Psoas muscle (tissue), 8 donors: ENCODE data around the gene DGCR2. TPM values are rescaled to one million over a fixed set of nuclear protein-coding genes. Genes with fewer than 3 reads are reported as not detected.
"Not testable (repeated sequence)": the region's sequence is repeated elsewhere in the genome, so short reads cannot be mapped to it uniquely, and the experiment has no call there.

ENCODE experiments used
- ATAC-seq, 4 donors: fragments of 200-7000 bp; cut with Tn5 transposase; one replicate each; pipeline ENCODE4 v1.9.1; 2020; ENCODE audit warnings: moderate library complexity in 3 of 4, mild to moderate bottlenecking in 2 of 4
- DNase-seq, 2 donors: peaks; one replicate each; pipeline ENCODE4 v3.0.0-alpha.2; 2020
- H3K27ac ChIP-seq: fragments of 200-600 bp; one replicate; pipeline ENCODE4 v1.8.0; 2022
- H3K27me3 ChIP-seq, 3 donors: fragments of 200-600 bp in 1 of 3; one replicate each; pipeline versions ENCODE4 v1.6.1 to v1.8.0; 2013 to 2022; ENCODE audit warnings: low read length in 2 of 3, mild to moderate bottlenecking in 2 of 3, moderate library complexity in 1 of 3; ENCODE audit not compliant: insufficient read depth in 3 of 3
- H3K36me3 ChIP-seq, 2 donors: fragments of 200-600 bp in 1 of 2; one replicate each; pipeline versions ENCODE4 v1.6.1 to v1.8.0; 2013 to 2022; ENCODE audit warnings: low read depth in 1 of 2, mild to moderate bottlenecking in 1 of 2, moderate library complexity in 1 of 2; ENCODE audit not compliant: insufficient read depth in 1 of 2
- H3K4me1 ChIP-seq: fragments of 200-600 bp; one replicate; pipeline ENCODE4 v1.8.0; 2022
- H3K4me3 ChIP-seq: fragments of 200-600 bp; one replicate; pipeline ENCODE4 v1.8.0; 2022; ENCODE audit warnings: mild to moderate bottlenecking
- H3K9me3 ChIP-seq: fragments of 200-600 bp; one replicate; pipeline ENCODE4 v1.8.0; 2022
- WGBS, 3 donors: extraction: QIAGEN DNeasy Blood & Tissue Kit; methylation state at CpG; one replicate each; pipeline versions ENCODE4 v1.1.6 to v1.1.7; 2013; 5-methylcytosine and 5-hydroxymethylcytosine counted together
- intact Hi-C, 2 donors: fragments of 100-400 bp; cut with DNase I; formaldehyde crosslinking; loops; one replicate each; pipeline versions ENCODE4 v1.11.0 to v1.14.2; 2022
- polyA plus RNA-seq, 3 donors: library from polyadenylated mRNA; stranded (reverse); fragments of 200-250 nt; gene quantifications; one replicate each; pipeline ENCODE4 v1.2.3, GENCODE V29; 2013
- total RNA-seq, 4 donors: library from RNA; stranded (reverse); fragmentation: NEBNext Ultra II Directional in 2 of 4; extraction: Animal tissue kit (Norgen Biotek cat#: 25700) in 2 of 4; gene quantifications; one replicate each; pipeline versions ENCODE4 v1.2.1 to v1.2.4, GENCODE V29; 2021 to 2023
- TF ChIP-seq, protein P1 (sequence below): fragments of 200-600 bp; IDR thresholded peaks from one replicate; pipeline ENCODE4 v1.8.0; 2022; ENCODE audit warnings: antibody characterized with exemption
- donor health status: healthy with polysubstance abuse.
- donor health status: DM: no; HTN: no; CAD: no; lungs with moderate emphysema.
- donor health status: Bipolar disorder and iron deficiency.
- donor health status: healthy.
- donor health status: DM: yes; HTN: yes; CAD: no.
- donor health status: DM: no; HTN: no; CAD: no.
- donor health status: DM: no; HTN: no; CAD: no.
- donor health status: DM: yes; HTN: yes; CAD: no.

Gene DGCR2
- total and polyA plus RNA-seq, 7 donors, result 13.1 to 27.6 (median 24.5) TPM

- WGBS, 3 donors, result 84 to 93% (median 89%) methylated on average over 17 of the region's 17 CpGs
- intact Hi-C loops, result no loop called here
- Histone ChIP-seq H3K9me3 (no peaks in the 10 kb centered on the region), H3K4me1 (no peaks in the 10 kb centered on the region), H3K36me3 (peaks cover 3 to 57% of the 10 kb centered on the region in 2 donors), H3K4me3 (no peak overlapping the region), H3K27ac (no peak overlapping the region), H3K27me3 (peaks cover 0 to 2% (median 0%) of the 10 kb centered on the region in 3 donors)
- TF ChIP-seq, protein P1, sequence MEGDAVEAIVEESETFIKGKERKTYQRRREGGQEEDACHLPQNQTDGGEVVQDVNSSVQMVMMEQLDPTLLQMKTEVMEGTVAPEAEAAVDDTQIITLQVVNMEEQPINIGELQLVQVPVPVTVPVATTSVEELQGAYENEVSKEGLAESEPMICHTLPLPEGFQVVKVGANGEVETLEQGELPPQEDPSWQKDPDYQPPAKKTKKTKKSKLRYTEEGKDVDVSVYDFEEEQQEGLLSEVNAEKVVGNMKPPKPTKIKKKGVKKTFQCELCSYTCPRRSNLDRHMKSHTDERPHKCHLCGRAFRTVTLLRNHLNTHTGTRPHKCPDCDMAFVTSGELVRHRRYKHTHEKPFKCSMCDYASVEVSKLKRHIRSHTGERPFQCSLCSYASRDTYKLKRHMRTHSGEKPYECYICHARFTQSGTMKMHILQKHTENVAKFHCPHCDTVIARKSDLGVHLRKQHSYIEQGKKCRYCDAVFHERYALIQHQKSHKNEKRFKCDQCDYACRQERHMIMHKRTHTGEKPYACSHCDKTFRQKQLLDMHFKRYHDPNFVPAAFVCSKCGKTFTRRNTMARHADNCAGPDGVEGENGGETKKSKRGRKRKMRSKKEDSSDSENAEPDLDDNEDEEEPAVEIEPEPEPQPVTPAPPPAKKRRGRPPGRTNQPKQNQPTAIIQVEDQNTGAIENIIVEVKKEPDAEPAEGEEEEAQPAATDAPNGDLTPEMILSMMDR, result no peak
- no peak for DNase-seq
- ATAC-seq, result no peak
Measured at GRCh38 chr22:19037282-19038163, 84.7 kb downstream of the DGCR2 start.

- Histone ChIP-seq H3K9me3 (no peaks in the 10 kb centered on the region), H3K27me3 (peaks cover 0 to 2% (median 0%) of the 10 kb centered on the region in 3 donors), H3K4me1 (no peaks in the 10 kb centered on the region), H3K36me3 (peaks cover 3 to 49% of the 10 kb centered on the region in 2 donors), H3K27ac (no peak overlapping the region), H3K4me3 (no peak overlapping the region)
- intact Hi-C loops, result no loop called here
- no peak for DNase-seq
- ATAC-seq, result no peak
- TF ChIP-seq, protein P1, result no peak
- 74 to 78% (median 76%) methylated on average over 16 to 17 of the region's 17 CpGs for WGBS, 3 donors
Measured at GRCh38 chr22:19036523-19037273, 85.5 kb downstream of the DGCR2 start.

DNA sequence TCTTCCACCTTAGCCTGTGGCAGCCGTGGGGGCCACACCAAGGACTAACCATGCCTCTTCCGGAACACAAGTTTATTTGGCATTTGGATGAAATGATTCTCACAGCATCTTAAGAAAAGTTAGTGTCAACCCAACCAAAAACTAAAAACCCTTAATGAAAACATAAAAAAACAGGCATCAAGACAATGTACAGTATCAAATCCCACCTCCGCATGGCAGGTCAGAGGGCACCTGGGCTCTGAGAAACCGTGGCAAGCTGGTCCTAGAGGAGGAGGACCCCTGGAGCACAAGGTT, 86.0 kb downstream of the DGCR2 start:
- Histone ChIP-seq H3K4me3 (no peak overlapping the region), H3K27ac (no peak overlapping the region), H3K36me3 (peaks cover 3 to 44% of the 10 kb centered on the region in 2 donors), H3K27me3 (peaks cover 0 to 2% (median 0%) of the 10 kb centered on the region in 3 donors), H3K4me1 (no peaks in the 10 kb centered on the region), H3K9me3 (no peaks in the 10 kb centered on the region)
- no peak for DNase-seq
- intact Hi-C loops, result no loop called here
- no peak for ATAC-seq
- 78 to 92% (median 79%) methylated on average over 4 of the region's 4 CpGs for WGBS, 3 donors
- TF ChIP-seq, protein P1, result no peak

DNA sequence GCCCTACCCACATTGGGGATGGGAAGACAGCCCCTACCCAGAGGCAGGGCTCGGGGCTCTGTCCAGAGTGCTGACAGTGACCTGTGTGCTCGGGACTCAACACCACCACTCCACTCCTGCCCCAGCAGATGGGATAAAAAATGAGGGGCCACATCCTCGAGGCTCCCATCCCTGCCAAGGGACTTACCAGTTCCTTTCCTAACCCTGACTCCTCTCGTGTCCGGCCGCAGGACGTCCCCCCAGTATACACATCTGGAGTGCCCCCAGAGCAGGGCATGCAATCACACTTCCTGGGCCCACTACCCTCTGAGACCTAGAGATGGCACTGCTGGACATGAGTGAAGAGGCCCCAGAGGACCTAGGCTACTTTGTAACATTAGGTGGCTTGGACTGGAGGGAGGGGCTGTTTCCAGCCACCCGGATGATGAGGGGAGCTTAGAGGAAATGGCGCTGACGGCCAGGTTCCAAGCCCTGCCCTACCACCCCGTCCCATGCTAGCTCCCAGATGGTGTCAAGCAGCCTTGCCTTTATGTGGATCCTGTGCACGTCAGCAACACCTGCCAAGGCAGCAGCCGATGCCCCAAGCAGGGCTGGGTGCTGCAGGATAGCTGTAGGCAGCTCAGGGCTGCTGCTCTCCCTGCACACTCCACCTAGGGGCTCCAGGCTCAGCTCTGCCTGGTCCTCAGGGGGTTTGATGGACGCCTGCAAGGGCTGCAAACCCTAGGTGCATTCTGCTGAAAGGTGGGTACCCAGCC, 86.6 kb downstream of the DGCR2 start:
- no peaks in the 10 kb centered on the region for H3K9me3 ChIP-seq
- no peak overlapping the region for H3K4me3 ChIP-seq
- intact Hi-C loops, result no loop called here
- peaks cover 0 to 2% (median 0%) of the 10 kb centered on the region in 3 donors for H3K27me3 ChIP-seq
- no peaks in the 10 kb centered on the region for H3K4me1 ChIP-seq
- no peak overlapping the region for H3K27ac ChIP-seq
- DNase-seq, result no peak
- 26 to 46% (median 36%) methylated on average over 14 of the region's 14 CpGs for WGBS, 3 donors
- TF ChIP-seq, protein P1, result no peak
- peak in 3 of 4 donors; percentile 20 to 51 (median 29) for ATAC-seq
- peaks cover 3 to 38% of the 10 kb centered on the region in 2 donors for H3K36me3 ChIP-seq

- peaks cover 3 to 33% of the 10 kb centered on the region in 2 donors for H3K36me3 ChIP-seq
- WGBS, 3 donors, result 37 to 63% (median 42%) methylated on average over 4 to 6 of the region's 6 CpGs
- H3K4me3 ChIP-seq, H3K4me1 ChIP-seq, ATAC-seq, DNase-seq, H3K9me3 ChIP-seq, H3K27me3 ChIP-seq, H3K27ac ChIP-seq, intact Hi-C loops: not testable (repeated sequence)
Measured at GRCh38 chr22:19035126-19035473, 87.1 kb downstream of the DGCR2 start.

DNA sequence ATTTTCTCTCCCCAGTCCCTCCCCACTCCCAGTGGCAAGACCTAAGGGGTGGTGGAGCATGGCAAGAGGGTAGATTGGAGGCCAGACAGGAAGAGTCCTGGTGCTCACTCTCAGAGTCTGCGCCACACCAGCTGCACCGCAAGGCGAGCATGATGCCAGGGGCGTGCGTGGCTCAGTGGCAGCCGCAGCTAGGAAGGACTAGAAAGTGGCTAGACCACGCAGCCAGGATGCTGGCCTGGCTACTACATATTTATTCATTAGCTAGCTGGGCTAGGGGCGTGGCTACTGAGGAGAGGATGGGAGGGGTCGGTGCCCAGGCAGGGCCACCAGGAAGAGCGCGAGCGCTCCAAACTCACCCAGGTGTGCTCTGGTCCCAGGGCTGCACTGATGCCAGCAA, 87.5 kb downstream of the DGCR2 start:
- ATAC-seq, H3K4me3 ChIP-seq, H3K4me1 ChIP-seq, H3K9me3 ChIP-seq, intact Hi-C loops, H3K27ac ChIP-seq, DNase-seq, H3K27me3 ChIP-seq: not testable (repeated sequence)
- H3K36me3 ChIP-seq, result peaks cover 3 to 29% of the 10 kb centered on the region in 2 donors
- WGBS, 3 donors, result 41 to 72% (median 62%) methylated on average over 8 to 10 of the region's 12 CpGs
